PC-3 (cell line): ENCODE results near the gene PLEKHG2. TPM values are rescaled to one million over a fixed set of nuclear protein-coding genes. Genes with fewer than 3 reads are reported as not detected.

Experiments
- ATAC-seq: fragments of 200-7000 bp; cut with Tn5 transposase; 2 replicates; pipeline ENCODE4 v1.9.1; 2020; ENCODE audit warnings: mild to moderate bottlenecking, moderate library complexity
- BruUV-seq: library from RNA; stranded (reverse); fragments of 400-500 nt; replicated peaks from 2 replicates; lab custom pipeline; 2021; lab: Mats Ljungman, UMichigan
- CTCF ChIA-PET: fragments of 300-600 bp; sonication (Branson Sonifier 250); formaldehyde crosslinking; loops from one replicate; lab custom pipeline; 2022; ENCODE audit warnings: antibody characterized with exemption; lab: Charles Lee
- POLR2A ChIA-PET: fragments of 300-600 bp; sonication (Branson Sonifier 250); formaldehyde crosslinking; loops from one replicate; lab custom pipeline; 2022; ENCODE audit warnings: antibody characterized with exemption; ENCODE audit not compliant: unreplicated experiment; lab: Charles Lee
- DNase-seq: peaks from one replicate; pipeline ENCODE4 v3.0.0-alpha.2; 2015
- H2AFZ ChIP-seq: fragments of 300-600 bp; sonication (generic); 2 replicates; pipeline ENCODE4 v1.6.0; 2016; ENCODE audit warnings: antibody characterized with exemption, low read length
- H3F3A ChIP-seq: fragments of 300-600 bp; sonication (generic); one replicate; pipeline ENCODE4 v1.6.0; 2017; ENCODE audit warnings: antibody characterized with exemption, low read length, control low read depth, mild to moderate bottlenecking; ENCODE audit not compliant: unreplicated experiment
- H3K27ac ChIP-seq: fragments of 300-600 bp; sonication (generic); 2 replicates; pipeline ENCODE4 v1.5.1; 2016; ENCODE audit warnings: mild to moderate bottlenecking, low read length
- H3K27me3 ChIP-seq: fragments of 300-600 bp; sonication (generic); 2 replicates; pipeline ENCODE4 v1.6.1; 2016; ENCODE audit warnings: low read length, mixed read lengths
- H3K36me3 ChIP-seq: fragments of 300-600 bp; sonication (generic); 2 replicates; pipeline ENCODE4 v1.6.1; 2016; ENCODE audit warnings: low read depth, mixed run types, low read length, mixed read lengths
- H3K4me1 ChIP-seq: fragments of 300-600 bp; sonication (generic); 2 replicates; pipeline ENCODE4 v1.5.1; 2016; ENCODE audit warnings: low read length; ENCODE audit not compliant: insufficient read depth
- H3K4me2 ChIP-seq: fragments of 300-600 bp; sonication (generic); 2 replicates; pipeline ENCODE4 v1.6.0; 2016; ENCODE audit warnings: low read length
- H3K4me3 ChIP-seq: fragments of 300-600 bp; sonication (generic); 2 replicates; pipeline ENCODE4 v1.5.1; 2016; ENCODE audit warnings: mild to moderate bottlenecking, low read length, mixed read lengths
- H3K79me2 ChIP-seq: fragments of 300-600 bp; sonication (generic); 2 replicates; pipeline ENCODE4 v1.6.1; 2017; ENCODE audit warnings: low read length, mixed read lengths
- H3K9ac ChIP-seq: fragments of 300-600 bp; sonication (generic); 2 replicates; pipeline ENCODE4 v1.6.0; 2016; ENCODE audit warnings: mild to moderate bottlenecking, low read length
- H3K9me2 ChIP-seq: fragments of 300-600 bp; sonication (generic); replicated peaks from 2 replicates; pipeline ENCODE4 v1.6.1; 2016; ENCODE audit warnings: mixed run types, low read length, mixed read lengths
- H3K9me3 ChIP-seq: fragments of 300-600 bp; sonication (generic); 2 replicates; pipeline ENCODE4 v1.6.1; 2016; ENCODE audit warnings: low read length, mixed read lengths
- H4K20me1 ChIP-seq: fragments of 300-600 bp; sonication (generic); 2 replicates; pipeline ENCODE4 v1.6.1; 2016; ENCODE audit warnings: low read length, mixed read lengths
- CTCF ChIP-seq: fragments of 300-600 bp; sonication (generic); conservative IDR thresholded peaks from 2 replicates; pipeline ENCODE4 v1.5.1; 2017; ENCODE audit warnings: antibody characterized with exemption, low read depth, mild to moderate bottlenecking, low read length
- EZH2 ChIP-seq: fragments of 300-600 bp; sonication (generic); IDR thresholded peaks from one replicate; pipeline ENCODE4 v1.6.1; 2017; ENCODE audit warnings: antibody characterized with exemption, mild to moderate bottlenecking, low read length; ENCODE audit not compliant: unreplicated experiment
- EZH2phosphoT487 ChIP-seq: fragments of 300-600 bp; sonication (generic); IDR thresholded peaks from 2 replicates; pipeline ENCODE4 v1.6.1; 2018; ENCODE audit warnings: mild to moderate bottlenecking, antibody characterized with exemption, low read length, borderline replicate concordance
- intact Hi-C: fragments of 100-400 bp; cut with micrococcal nuclease; formaldehyde crosslinking; loops from 2 replicates; pipeline ENCODE4 v1.9.0; 2023
- total RNA-seq: library from RNA; depleted of rRNA; stranded (reverse); fragments of >200 nt; gene quantifications from 2 replicates; pipeline ENCODE4 v1.2.3, GENCODE V29; 2014

The PLEKHG2 gene
- total RNA-seq, 1 experiment from 2014 or later, result 8.3 TPM

DNA sequence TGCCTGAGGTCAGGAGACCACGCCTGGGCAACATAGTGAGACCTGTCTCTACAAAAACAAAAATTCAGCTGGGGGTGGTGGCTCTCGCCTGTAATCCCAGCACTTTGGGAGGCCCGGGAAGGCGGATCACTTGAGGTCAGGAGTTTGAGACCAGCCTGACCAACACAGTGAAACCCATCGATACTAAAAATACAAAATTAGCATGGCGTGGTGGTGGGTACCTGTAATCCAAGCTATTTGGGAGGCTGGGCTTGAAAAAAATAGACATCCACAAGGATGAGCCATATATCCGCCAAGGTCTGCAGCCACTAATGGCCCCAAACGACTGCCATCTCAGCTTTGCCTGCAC, 20.2 kb downstream of the PLEKHG2 start:
- Histone ChIP-seq H3K9me3 (no peaks in the 10 kb centered on the region), H3K4me1 (peaks cover 32% of the 10 kb centered on the region), H3F3A (peaks cover 27% of the 10 kb centered on the region), H3K4me3 (no peak overlapping the region), H3K4me2 (no peak overlapping the region), H3K79me2 (peaks cover 32% of the 10 kb centered on the region), H3K9ac (no peak overlapping the region), H2AFZ (no peak overlapping the region), H3K27me3 (no peaks in the 10 kb centered on the region), H3K27ac (peak overlapping the region; percentile 100), H4K20me1 (peaks cover 21% of the 10 kb centered on the region), H3K9me2 (no peaks in the 10 kb centered on the region), H3K36me3 (peaks cover 30% of the 10 kb centered on the region)
- BruUV-seq, result no TSS peak
- CTCF ChIA-PET, result no interaction called here
- intact Hi-C loops, result no loop called here
- DNase-seq, result no peak
- POLR2A ChIA-PET, result interaction anchor here (0.6 to 0.7 kb wide), 2 partner anchors 29 to 1820 kb away, joined by 4 to 8 read pairs; no protein-coding TSS in a partner anchor
- TF ChIP-seq EZH2phosphoT487, result no peak
- TF ChIP-seq CTCF, result no peak
- TF ChIP-seq EZH2, result no peak
- no peak for ATAC-seq

GRCh38 chr19:39433480-39434079, 21.1 kb downstream of the PLEKHG2 start:
- intact Hi-C loops, result no loop called here
- Histone ChIP-seq H3K9ac (peak overlapping the region; percentile 100), H2AFZ (no peak overlapping the region), H3K9me3 (no peaks in the 10 kb centered on the region), H3K4me3 (peak overlapping the region; percentile 95), H3K27me3 (no peaks in the 10 kb centered on the region), H4K20me1 (peaks cover 21% of the 10 kb centered on the region), H3K4me1 (peaks cover 32% of the 10 kb centered on the region), H3K27ac (peak overlapping the region; percentile 100), H3K79me2 (peaks cover 32% of the 10 kb centered on the region), H3K36me3 (peaks cover 30% of the 10 kb centered on the region), H3K4me2 (peak overlapping the region; percentile 87), H3K9me2 (no peaks in the 10 kb centered on the region), H3F3A (peaks cover 27% of the 10 kb centered on the region)
- ATAC-seq, result no peak
- no peak for DNase-seq
- BruUV-seq, result no TSS peak
- TF ChIP-seq CTCF, result no peak
- no peak for TF ChIP-seq EZH2phosphoT487
- TF ChIP-seq EZH2, result no peak
- POLR2A ChIA-PET, result no interaction called here
- CTCF ChIA-PET, result no interaction called here
